NCI-H526 treated with DMSO at 0.1 percent for 48 hours (cell line): ENCODE results near the gene FAHD2A.
"Not testable (repeated sequence)": the region's sequence is repeated elsewhere in the genome, so short reads cannot be mapped to it uniquely, and the experiment has no call there.

Experiments used
- DNase-seq: peaks from one replicate; lab custom pipeline; 2025; lab: John Stamatoyannopoulos, UW

FAHD2A gene

GRCh38 chr2:95376311-95377215 is 25.9 kb upstream of the FAHD2A start:
- no peak for DNase-seq

GRCh38 chr2:95377216-95378123 is 25.0 kb upstream of the FAHD2A start:
- no peak for DNase-seq

GRCh38 chr2:95378281-95378680 is 24.2 kb upstream of the FAHD2A start:
- not testable (repeated sequence) for DNase-seq

DNA sequence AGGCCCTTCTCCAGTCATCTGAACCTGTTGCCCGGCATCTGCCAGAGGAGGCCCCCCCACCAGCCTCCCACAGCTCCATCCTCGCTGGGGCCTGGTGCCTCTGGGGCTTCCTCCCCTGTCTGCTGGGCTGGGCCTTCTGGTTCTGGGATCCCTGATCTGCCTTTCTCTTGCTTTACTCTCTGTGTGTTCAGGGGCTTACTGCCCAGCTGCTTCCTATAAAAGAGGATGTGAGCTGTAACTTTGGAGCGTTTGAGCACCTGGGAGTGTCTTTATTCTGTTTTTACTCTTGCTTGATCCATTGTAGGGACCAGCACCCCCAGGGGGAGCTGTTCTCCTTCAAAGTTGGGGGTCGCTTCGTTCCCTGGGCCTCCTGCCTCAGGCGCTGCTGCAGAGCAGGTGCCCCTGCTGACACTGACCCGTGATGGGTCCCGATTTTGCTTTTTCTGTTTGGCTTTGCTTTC is 23.1 kb upstream of the FAHD2A start:
- DNase-seq, result no peak

GRCh38 chr2:95380280-95380679 is 22.2 kb upstream of the FAHD2A start:
- DNase-seq, result no peak

DNA sequence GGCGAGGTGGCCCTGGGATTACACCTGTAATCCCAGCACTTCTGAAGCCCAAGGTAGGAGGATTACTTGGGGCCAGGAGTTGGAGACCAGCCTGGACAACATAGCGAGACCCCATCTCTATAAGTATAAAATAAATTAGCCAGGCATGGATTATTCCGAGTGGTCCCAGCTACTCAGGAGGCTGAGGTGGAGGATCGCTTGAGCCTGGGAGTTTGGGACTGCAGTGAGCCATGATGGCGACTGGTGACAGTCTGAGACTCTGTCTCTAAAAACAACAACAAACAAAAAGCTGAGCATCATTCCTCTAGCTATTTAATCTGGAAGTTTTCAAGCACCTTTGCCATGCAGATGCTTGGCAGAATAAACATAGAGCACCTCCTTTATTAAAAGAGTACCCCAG is 21.8 kb upstream of the FAHD2A start:
- no peak for DNase-seq

DNA sequence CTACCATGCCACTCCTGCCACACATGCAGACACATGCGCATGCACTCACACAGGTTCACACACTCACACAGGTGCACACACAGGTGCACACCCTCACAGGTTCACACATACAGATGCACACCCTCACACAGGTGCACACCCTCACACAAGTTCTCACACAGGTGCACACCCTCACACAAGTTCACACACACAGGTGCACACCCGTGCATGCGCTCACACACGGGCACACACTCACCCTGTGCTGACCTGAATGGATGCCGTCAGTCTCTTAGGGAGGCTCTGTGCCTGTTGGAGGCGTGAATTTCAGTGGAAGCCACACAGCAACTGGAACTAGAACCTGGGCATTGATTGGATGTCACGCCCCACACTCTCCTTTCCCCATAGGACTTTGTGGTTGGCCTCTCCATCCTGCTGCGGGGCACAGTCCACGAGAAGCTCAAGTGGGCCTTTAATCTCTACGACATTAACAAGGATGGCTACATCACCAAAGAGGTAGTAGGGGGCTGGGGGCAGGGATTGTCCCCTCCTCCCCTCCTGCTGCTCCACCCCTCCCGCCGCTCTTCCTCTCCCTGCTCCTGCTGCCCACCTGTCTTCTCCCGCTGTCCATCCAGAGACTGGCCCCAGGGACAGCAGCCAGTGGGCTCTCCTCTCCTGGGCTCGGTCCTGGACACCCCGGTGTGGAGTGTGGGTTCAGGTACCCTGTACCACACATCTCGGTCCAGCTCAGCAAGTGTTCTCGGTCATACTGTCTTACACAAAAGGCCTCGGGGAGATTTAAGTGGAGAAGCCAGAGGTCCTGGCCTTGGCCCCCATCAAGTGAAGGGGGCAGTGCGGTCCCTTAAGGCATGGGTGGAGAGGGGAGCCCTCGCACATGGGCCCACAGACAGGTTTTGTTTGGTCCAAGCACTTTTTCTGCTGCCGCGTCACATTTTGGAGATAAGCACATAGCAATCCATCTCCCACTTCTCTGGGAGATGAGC is 21.0 kb upstream of the FAHD2A start:
- DNase-seq, result no peak

GRCh38 chr2:95382192-95382591 is 20.3 kb upstream of the FAHD2A start:
- DNase-seq, result no peak

GRCh38 chr2:95382686-95383634 is 19.5 kb upstream of the FAHD2A start:
- DNase-seq, result no peak

DNA sequence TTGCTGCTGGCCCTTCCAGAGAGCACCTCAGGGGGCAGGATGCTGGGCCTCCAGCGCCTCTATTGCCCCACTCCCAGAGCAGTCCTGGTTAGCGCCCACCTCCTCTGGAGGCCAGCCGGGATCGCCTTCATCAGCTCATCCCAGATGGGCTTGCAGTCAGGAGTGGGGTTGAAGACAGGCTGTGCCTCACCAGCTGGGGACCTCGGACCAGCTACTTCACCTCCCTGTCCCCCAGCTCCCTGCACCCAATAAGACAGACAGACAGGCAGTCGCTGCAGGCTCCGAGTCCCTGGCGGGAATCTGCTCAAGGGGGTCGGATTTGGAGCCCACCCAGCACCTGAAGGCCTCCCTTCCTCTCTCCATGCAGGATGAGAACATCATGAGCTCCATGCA is 18.9 kb upstream of the FAHD2A start:
- no peak for DNase-seq

GRCh38 chr2:95384854-95385569 is 17.5 kb upstream of the FAHD2A start:
- DNase-seq, result no peak

DNA sequence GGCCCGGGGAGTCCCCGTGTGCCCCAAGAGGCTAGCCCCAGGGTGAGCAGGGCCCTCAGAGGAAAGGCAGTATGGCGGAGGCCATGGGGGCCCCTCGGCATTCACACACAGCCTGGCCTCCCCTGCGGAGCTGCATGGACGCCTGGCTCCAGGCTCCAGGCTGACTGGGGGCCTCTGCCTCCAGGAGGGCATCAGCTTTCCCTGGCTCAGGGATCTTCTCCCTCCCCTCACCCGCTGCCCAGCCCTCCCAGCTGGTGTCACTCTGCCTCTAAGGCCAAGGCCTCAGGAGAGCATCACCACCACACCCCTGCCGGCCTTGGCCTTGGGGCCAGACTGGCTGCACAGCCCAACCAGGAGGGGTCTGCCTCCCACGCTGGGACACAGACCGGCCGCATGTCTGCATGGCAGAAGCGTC is 16.9 kb upstream of the FAHD2A start:
- no peak for DNase-seq

GRCh38 chr2:95386031-95386430 is 16.5 kb upstream of the FAHD2A start:
- DNase-seq, result no peak

GRCh38 chr2:95387358-95387757 is 15.2 kb upstream of the FAHD2A start:
- no peak for DNase-seq

DNA sequence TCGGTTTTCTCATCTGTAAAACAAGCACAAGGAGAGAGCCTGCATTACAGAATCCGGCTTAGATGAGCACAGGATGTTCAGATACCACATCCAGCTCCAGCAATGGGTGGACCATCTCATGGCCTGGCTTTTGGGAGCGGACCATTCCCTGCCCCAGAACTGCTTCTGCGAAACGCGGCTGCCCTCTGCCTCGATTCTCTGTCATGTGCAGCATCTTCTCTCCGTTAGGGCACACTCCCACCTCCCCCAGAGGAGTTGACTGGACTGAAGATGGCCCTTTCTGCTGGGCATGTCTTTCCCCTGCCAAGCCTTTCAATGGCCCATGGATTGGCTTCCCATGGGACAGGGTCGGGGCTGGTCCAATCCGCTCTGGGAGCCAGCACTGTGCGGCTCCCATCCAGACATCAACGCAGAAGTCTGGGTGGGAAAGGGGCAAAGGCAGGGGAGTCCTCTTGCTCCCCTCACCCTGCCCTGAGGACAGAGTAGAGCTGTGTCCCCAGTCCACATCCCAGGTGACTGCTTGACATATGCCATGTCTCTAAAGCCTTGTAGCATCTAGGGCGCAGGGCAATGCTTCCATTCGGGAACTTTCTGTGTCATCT is 14.3 kb upstream of the FAHD2A start:
- DNase-seq, result no peak

DNA sequence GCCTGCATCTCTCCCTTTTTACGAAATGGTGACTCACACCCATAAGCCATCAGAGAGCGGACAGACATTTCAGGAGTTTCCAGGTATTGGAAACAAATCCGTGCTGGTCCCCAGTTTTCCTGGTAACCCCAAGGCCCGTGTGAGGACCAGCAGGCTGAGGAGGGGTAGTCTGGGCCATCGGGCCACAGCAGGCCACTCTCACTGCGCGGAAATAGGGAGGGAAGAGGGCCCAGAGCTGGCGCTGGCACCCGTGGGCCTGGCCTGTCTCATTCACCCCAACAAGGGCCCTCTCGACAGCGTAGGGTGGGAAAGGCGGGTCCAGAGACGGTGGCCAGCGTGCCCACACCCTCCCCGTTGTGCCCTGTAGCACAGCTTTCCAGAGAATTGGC is 13.7 kb upstream of the FAHD2A start:
- no peak for DNase-seq

- peak; percentile 3 for DNase-seq
These were observed 13.0 kb upstream of the FAHD2A start for GRCh38 chr2:95389245-95390119.

- DNase-seq, result no peak
These were observed 12.1 kb upstream of the FAHD2A start for GRCh38 chr2:95390272-95390880.
